Measurements from ENCODE around the gene PPP1R7. TPM values are rescaled to one million over a fixed set of nuclear protein-coding genes. Genes with fewer than 3 reads are reported as not detected.

Gene PPP1R7
- total RNA-seq, 1 donor from 2014 or later: 118 TPM

- Mint-ChIP-seq H3K4me3 (no peak overlapping the region), H3K9me3 (no peaks in the 10 kb centered on the region), H3K36me3 (ENCODE audit: low read depth) (peaks cover 9% of the 10 kb centered on the region), H3K27ac (no peak overlapping the region), H3K4me1 (ENCODE audit: low read depth) (peaks cover 17% of the 10 kb centered on the region), H3K27me3 (ENCODE audit: insufficient read depth) (peaks cover 11% of the 10 kb centered on the region)
- intact Hi-C loops (cut with micrococcal nuclease): no loop called here
- DNase-seq (ENCODE audit: low spot score): no peak
Measured at GRCh38 chr2:241223211-241224017, 73.1 kb downstream of the PPP1R7 start.

GRCh38 chr2:241224018-241224850 is 74.0 kb downstream of the PPP1R7 start:
- Mint-ChIP-seq H3K36me3 (ENCODE audit: low read depth) (peaks cover 13% of the 10 kb centered on the region), H3K27ac (peak overlapping the region; percentile 4), H3K9me3 (no peaks in the 10 kb centered on the region), H3K27me3 (ENCODE audit: insufficient read depth) (peaks cover 6% of the 10 kb centered on the region), H3K4me1 (ENCODE audit: low read depth) (peaks cover 9% of the 10 kb centered on the region), H3K4me3 (no peak overlapping the region)
- intact Hi-C loops (cut with micrococcal nuclease): no loop called here
- no peak for DNase-seq (ENCODE audit: low spot score)

- no peak for DNase-seq (ENCODE audit: low spot score)
- H3K36me3 Mint-ChIP-seq (ENCODE audit: low read depth): peaks cover 14% of the 10 kb centered on the region
- no peaks in the 10 kb centered on the region for H3K9me3 Mint-ChIP-seq
- H3K4me1 Mint-ChIP-seq (ENCODE audit: low read depth): peaks cover 2% of the 10 kb centered on the region
- intact Hi-C loops (cut with micrococcal nuclease): no loop called here
- no peak overlapping the region for H3K27ac Mint-ChIP-seq
- H3K4me3 Mint-ChIP-seq: no peak overlapping the region
- H3K27me3 Mint-ChIP-seq (ENCODE audit: insufficient read depth): peaks cover 2% of the 10 kb centered on the region
Measured at GRCh38 chr2:241224851-241225438, 74.7 kb downstream of the PPP1R7 start.

GRCh38 chr2:241225545-241225944 is 75.3 kb downstream of the PPP1R7 start:
- H3K27ac Mint-ChIP-seq: no peak overlapping the region
- H3K4me3 Mint-ChIP-seq: no peak overlapping the region
- H3K9me3 Mint-ChIP-seq: no peaks in the 10 kb centered on the region
- H3K36me3 Mint-ChIP-seq (ENCODE audit: low read depth): peaks cover 18% of the 10 kb centered on the region
- no peak for DNase-seq (ENCODE audit: low spot score)
- no peaks in the 10 kb centered on the region for H3K4me1 Mint-ChIP-seq (ENCODE audit: low read depth)
- no peaks in the 10 kb centered on the region for H3K27me3 Mint-ChIP-seq (ENCODE audit: insufficient read depth)
- intact Hi-C loops (cut with micrococcal nuclease): no loop called here

- Mint-ChIP-seq H3K9me3 (no peaks in the 10 kb centered on the region), H3K4me3 (no peak overlapping the region), H3K27me3 (ENCODE audit: insufficient read depth) (no peaks in the 10 kb centered on the region), H3K27ac (peak overlapping the region; percentile 18), H3K36me3 (ENCODE audit: low read depth) (peaks cover 18% of the 10 kb centered on the region), H3K4me1 (ENCODE audit: low read depth) (no peaks in the 10 kb centered on the region)
- DNase-seq (ENCODE audit: low spot score): no peak
- intact Hi-C loops (cut with micrococcal nuclease): no loop called here
Measured at GRCh38 chr2:241225983-241226382, 75.7 kb downstream of the PPP1R7 start.

GRCh38 chr2:241226723-241227572 is 76.7 kb downstream of the PPP1R7 start:
- intact Hi-C loops (cut with micrococcal nuclease): no loop called here
- DNase-seq (ENCODE audit: low spot score): no peak

GRCh38 chr2:241227594-241227993 is 77.3 kb downstream of the PPP1R7 start:
- H3K9me3 Mint-ChIP-seq: no peaks in the 10 kb centered on the region
- H3K4me3 Mint-ChIP-seq: no peak overlapping the region
- H3K36me3 Mint-ChIP-seq (ENCODE audit: low read depth): peaks cover 29% of the 10 kb centered on the region
- no peak for DNase-seq (ENCODE audit: low spot score)
- peaks cover 7% of the 10 kb centered on the region for H3K4me1 Mint-ChIP-seq (ENCODE audit: low read depth)
- intact Hi-C loops (cut with micrococcal nuclease): no loop called here
- no peaks in the 10 kb centered on the region for H3K27me3 Mint-ChIP-seq (ENCODE audit: insufficient read depth)
- H3K27ac Mint-ChIP-seq: no peak overlapping the region

More at GRCh38 chr2:241226723-241227572, 76.7 kb downstream of the PPP1R7 start:
- H3K4me1 Mint-ChIP-seq (ENCODE audit: low read depth): peaks cover 7% of the 10 kb centered on the region
- peaks cover 25% of the 10 kb centered on the region for H3K36me3 Mint-ChIP-seq (ENCODE audit: low read depth)
- no peaks in the 10 kb centered on the region for H3K27me3 Mint-ChIP-seq (ENCODE audit: insufficient read depth)
- no peak overlapping the region for H3K4me3 Mint-ChIP-seq
- H3K9me3 Mint-ChIP-seq: no peaks in the 10 kb centered on the region
- no peak overlapping the region for H3K27ac Mint-ChIP-seq

- Mint-ChIP-seq H3K27me3 (ENCODE audit: insufficient read depth) (no peaks in the 10 kb centered on the region), H3K4me3 (no peak overlapping the region), H3K27ac (no peak overlapping the region), H3K36me3 (ENCODE audit: low read depth) (peaks cover 32% of the 10 kb centered on the region), H3K4me1 (ENCODE audit: low read depth) (peaks cover 7% of the 10 kb centered on the region), H3K9me3 (no peaks in the 10 kb centered on the region)
- intact Hi-C loops (cut with micrococcal nuclease): no loop called here
- DNase-seq (ENCODE audit: low spot score): no peak
Measured at GRCh38 chr2:241228081-241228859, 78.0 kb downstream of the PPP1R7 start.

GRCh38 chr2:241228860-241229516 is 78.7 kb downstream of the PPP1R7 start:
- no peak for DNase-seq (ENCODE audit: low spot score)
- Mint-ChIP-seq H3K36me3 (ENCODE audit: low read depth) (peaks cover 39% of the 10 kb centered on the region), H3K4me3 (no peak overlapping the region), H3K27ac (no peak overlapping the region), H3K27me3 (ENCODE audit: insufficient read depth) (no peaks in the 10 kb centered on the region), H3K9me3 (no peaks in the 10 kb centered on the region), H3K4me1 (ENCODE audit: low read depth) (peaks cover 7% of the 10 kb centered on the region)
- intact Hi-C loops (cut with micrococcal nuclease): no loop called here

- H3K36me3 Mint-ChIP-seq (ENCODE audit: low read depth): peaks cover 44% of the 10 kb centered on the region
- intact Hi-C loops (cut with micrococcal nuclease): no loop called here
Measured at GRCh38 chr2:241229563-241230401, 79.5 kb downstream of the PPP1R7 start.

GRCh38 chr2:241230435-241230834 is 80.2 kb downstream of the PPP1R7 start:
- intact Hi-C loops (cut with micrococcal nuclease): no loop called here
- peaks cover 48% of the 10 kb centered on the region for H3K36me3 Mint-ChIP-seq (ENCODE audit: low read depth)
- no peak overlapping the region for H3K27ac Mint-ChIP-seq
- DNase-seq (ENCODE audit: low spot score): no peak
- H3K4me1 Mint-ChIP-seq (ENCODE audit: low read depth): peaks cover 7% of the 10 kb centered on the region
- H3K9me3 Mint-ChIP-seq: no peaks in the 10 kb centered on the region
- no peak overlapping the region for H3K4me3 Mint-ChIP-seq
- no peaks in the 10 kb centered on the region for H3K27me3 Mint-ChIP-seq (ENCODE audit: insufficient read depth)

More at GRCh38 chr2:241229563-241230401, 79.5 kb downstream of the PPP1R7 start:
- Mint-ChIP-seq H3K27me3 (ENCODE audit: insufficient read depth) (no peaks in the 10 kb centered on the region), H3K27ac (no peak overlapping the region), H3K4me3 (no peak overlapping the region), H3K4me1 (ENCODE audit: low read depth) (peaks cover 7% of the 10 kb centered on the region), H3K9me3 (no peaks in the 10 kb centered on the region)
- DNase-seq (ENCODE audit: low spot score): no peak

Data from activated T-helper 1 cell treated with anti-CD3 and anti-CD28 coated beads, Interleukin-12 subunit alpha, Interleukin-12 subunit beta, Interleukin-2, Interleukin-4 antibody, amounts not matched to agents 30 ng/mL and 10 ng/mL and 1 ng/mL, durations not matched to agents 14 hours and 24 hours and 36 hours (primary cell).